Dendritic cell treated with granulocyte-macrophage colony-stimulating factor and Interleukin-4, amounts not matched to agents 40 ng/mL and 50 ng/mL, for 4 days (primary cell): ENCODE data around the gene TBC1D24.

ENCODE experiments used
- H3K27ac Mint-ChIP-seq: one replicate; pipeline ENCODE4 v1.8.0; 2022; ENCODE audit warnings: mild to moderate bottlenecking, mixed read lengths
- H3K27me3 Mint-ChIP-seq: one replicate; pipeline ENCODE4 v1.8.0; 2022; ENCODE audit warnings: mild to moderate bottlenecking, mixed read lengths
- H3K36me3 Mint-ChIP-seq: one replicate; pipeline ENCODE4 v1.8.0; 2022; ENCODE audit warnings: low read depth, mixed read lengths
- H3K4me1 Mint-ChIP-seq: one replicate; pipeline ENCODE4 v1.8.0; 2022; ENCODE audit warnings: low read depth, mixed read lengths
- H3K4me3 Mint-ChIP-seq: one replicate; pipeline ENCODE4 v1.8.0; 2022; ENCODE audit warnings: mild to moderate bottlenecking, moderate library complexity, mixed read lengths
- H3K9me3 Mint-ChIP-seq: one replicate; pipeline ENCODE4 v1.8.0; 2022; ENCODE audit warnings: mixed read lengths
- intact Hi-C: fragments of 100-400 bp; cut with micrococcal nuclease; formaldehyde crosslinking; loops from one replicate; pipeline ENCODE4 v1.15.0; 2022

TBC1D24 gene

DNA sequence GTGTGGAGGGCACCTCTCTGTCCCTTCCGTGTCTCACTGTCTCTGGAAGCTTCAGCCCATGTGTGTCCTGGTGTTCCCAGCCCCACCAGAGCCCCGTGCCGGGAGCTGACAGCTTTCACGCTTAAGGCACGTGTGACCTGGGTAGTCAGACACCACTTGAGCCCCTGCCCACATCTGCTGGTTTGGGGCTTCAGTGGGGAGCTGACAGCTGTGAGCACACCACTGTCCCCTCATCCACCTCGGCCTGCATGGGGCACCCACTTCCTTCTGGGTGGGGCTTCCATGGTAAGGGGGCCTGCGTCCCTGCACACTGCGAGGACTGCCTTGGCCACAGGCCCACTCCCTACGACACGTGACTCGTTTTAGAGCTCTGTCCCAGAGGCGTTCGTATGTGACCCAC lies 17.7 kb upstream of the TBC1D24 start:
- H3K36me3 Mint-ChIP-seq = peaks cover 44% of the 10 kb centered on the region
- H3K4me1 Mint-ChIP-seq = peaks cover 7% of the 10 kb centered on the region
- intact Hi-C loops = no loop called here
- no peaks in the 10 kb centered on the region for H3K9me3 Mint-ChIP-seq
- H3K27ac Mint-ChIP-seq = no peak overlapping the region
- no peak overlapping the region for H3K4me3 Mint-ChIP-seq
- peaks cover 2% of the 10 kb centered on the region for H3K27me3 Mint-ChIP-seq

DNA sequence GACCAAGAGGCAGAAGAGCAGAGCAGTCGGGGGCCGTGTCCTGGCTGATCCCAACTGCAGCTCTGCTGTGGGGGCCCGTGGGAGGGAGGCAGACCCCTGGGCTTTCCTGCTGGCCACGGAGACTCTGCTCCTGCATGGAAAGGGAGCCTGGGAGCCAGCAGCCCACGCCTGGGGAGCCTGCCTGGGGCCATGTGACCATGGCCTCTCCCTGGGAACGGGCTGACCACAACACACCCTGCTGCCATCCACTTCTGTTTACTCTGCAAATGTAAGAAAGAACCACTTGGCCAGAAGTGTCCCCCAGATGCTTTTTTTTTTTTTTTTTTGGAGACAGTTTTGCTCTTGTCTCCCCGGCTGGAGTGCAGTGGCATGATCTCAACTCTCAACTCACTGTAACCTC lies 17.0 kb upstream of the TBC1D24 start:
- H3K4me3 Mint-ChIP-seq = no peak overlapping the region
- H3K27ac Mint-ChIP-seq = no peak overlapping the region
- peaks cover 7% of the 10 kb centered on the region for H3K4me1 Mint-ChIP-seq
- H3K9me3 Mint-ChIP-seq = no peaks in the 10 kb centered on the region
- H3K36me3 Mint-ChIP-seq = peaks cover 39% of the 10 kb centered on the region
- intact Hi-C loops = no loop called here
- peaks cover 2% of the 10 kb centered on the region for H3K27me3 Mint-ChIP-seq

DNA sequence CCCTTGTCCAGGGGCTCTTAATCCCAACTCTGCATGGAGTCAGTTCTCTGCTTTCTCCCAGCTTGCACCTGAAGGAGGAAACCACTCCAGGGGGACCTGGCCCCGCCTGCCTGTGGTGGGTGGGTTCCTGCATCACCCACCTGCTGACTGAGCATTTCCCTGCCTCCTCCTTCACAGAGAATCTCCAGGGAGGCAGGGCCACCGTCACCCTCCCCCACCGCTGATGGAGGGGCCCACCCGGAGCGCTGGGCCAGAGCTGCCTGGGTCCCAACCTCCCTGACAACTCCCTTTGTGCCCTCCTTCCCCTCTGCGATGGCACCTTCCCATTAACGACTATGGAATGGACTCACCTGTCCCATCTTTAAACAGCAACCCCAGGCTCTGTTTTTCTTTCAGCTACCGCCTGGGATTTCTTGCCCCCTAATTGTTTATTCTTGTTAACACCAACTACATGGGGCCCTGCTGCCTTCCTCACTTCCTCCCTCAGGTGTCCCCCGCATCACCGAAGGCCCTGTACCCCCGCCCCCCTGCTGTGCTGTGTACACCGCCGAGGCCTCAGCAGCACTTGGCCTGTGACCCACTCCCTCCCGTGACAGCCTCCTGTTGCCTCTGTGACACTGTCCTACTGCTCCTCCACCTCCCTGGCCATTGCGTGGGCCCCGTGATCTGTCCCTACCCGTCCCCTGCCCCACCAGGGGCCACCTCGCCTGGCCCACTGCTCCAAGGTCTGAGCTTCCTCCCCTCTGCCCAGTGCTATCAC lies 15.9 kb upstream of the TBC1D24 start:
- Mint-ChIP-seq H3K27me3 (peaks cover 2% of the 10 kb centered on the region), H3K4me1 (peaks cover 15% of the 10 kb centered on the region), H3K36me3 (peaks cover 30% of the 10 kb centered on the region), H3K27ac (peak overlapping the region; percentile 23), H3K4me3 (peak overlapping the region; percentile 87), H3K9me3 (no peaks in the 10 kb centered on the region)
- intact Hi-C loops = no loop called here

GRCh38 chr16:2459647-2460390 lies 15.1 kb upstream of the TBC1D24 start, which contains the start of gene TEDC2:
TEDC2 (plus strand) TSS chr16:2460109; CDS start chr16:2460145, 36 bp downstream.
- Mint-ChIP-seq H3K27ac (peak within 1 kb of the TSS; percentile 23), H3K4me3 (peak within 1 kb of the TSS; percentile 87), H3K4me1 (peaks cover 17% of the 10 kb centered on the region), H3K27me3 (peaks cover 2% of the 10 kb centered on the region), H3K9me3 (no peaks in the 10 kb centered on the region), H3K36me3 (peaks cover 25% of the 10 kb centered on the region)
- intact Hi-C loops = no loop called here

DNA sequence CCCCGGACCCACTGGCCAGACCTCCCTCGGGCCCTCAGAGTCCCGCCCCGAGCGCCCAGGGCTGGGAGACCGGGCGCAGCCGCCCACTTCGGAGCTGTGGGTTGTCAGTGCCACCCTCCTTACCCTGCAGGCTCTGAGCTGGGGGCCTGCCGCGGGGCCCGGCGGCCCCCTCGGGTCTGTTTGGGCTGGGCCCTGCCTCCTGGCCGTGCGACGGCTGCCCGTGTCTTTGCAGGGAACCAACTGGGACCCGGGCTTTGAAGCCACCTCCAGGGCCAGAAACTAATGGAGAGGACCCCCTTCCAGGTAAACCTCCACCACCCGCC lies 14.6 kb upstream of the TBC1D24 start:
- H3K27me3 Mint-ChIP-seq = peaks cover 2% of the 10 kb centered on the region
- H3K4me3 Mint-ChIP-seq = peak overlapping the region; percentile 87
- H3K4me1 Mint-ChIP-seq = peaks cover 17% of the 10 kb centered on the region
- H3K9me3 Mint-ChIP-seq = no peaks in the 10 kb centered on the region
- no peak overlapping the region for H3K27ac Mint-ChIP-seq
- intact Hi-C loops = no loop called here
- H3K36me3 Mint-ChIP-seq = peaks cover 20% of the 10 kb centered on the region

GRCh38 chr16:2460916-2461315 lies 14.0 kb upstream of the TBC1D24 start:
- intact Hi-C loops = no loop called here
- no peaks in the 10 kb centered on the region for H3K9me3 Mint-ChIP-seq
- H3K27ac Mint-ChIP-seq = no peak overlapping the region
- peaks cover 14% of the 10 kb centered on the region for H3K36me3 Mint-ChIP-seq
- H3K4me3 Mint-ChIP-seq = no peak overlapping the region
- peaks cover 3% of the 10 kb centered on the region for H3K27me3 Mint-ChIP-seq
- peaks cover 17% of the 10 kb centered on the region for H3K4me1 Mint-ChIP-seq

- Mint-ChIP-seq H3K9me3 (no peaks in the 10 kb centered on the region), H3K4me1 (peaks cover 17% of the 10 kb centered on the region), H3K27me3 (peaks cover 16% of the 10 kb centered on the region), H3K36me3 (peaks cover under 1% of the 10 kb centered on the region), H3K4me3 (no peak overlapping the region), H3K27ac (no peak overlapping the region)
- intact Hi-C loops = no loop called here
Observed at GRCh38 chr16:2462031-2462866, 12.7 kb upstream of the TBC1D24 start.

DNA sequence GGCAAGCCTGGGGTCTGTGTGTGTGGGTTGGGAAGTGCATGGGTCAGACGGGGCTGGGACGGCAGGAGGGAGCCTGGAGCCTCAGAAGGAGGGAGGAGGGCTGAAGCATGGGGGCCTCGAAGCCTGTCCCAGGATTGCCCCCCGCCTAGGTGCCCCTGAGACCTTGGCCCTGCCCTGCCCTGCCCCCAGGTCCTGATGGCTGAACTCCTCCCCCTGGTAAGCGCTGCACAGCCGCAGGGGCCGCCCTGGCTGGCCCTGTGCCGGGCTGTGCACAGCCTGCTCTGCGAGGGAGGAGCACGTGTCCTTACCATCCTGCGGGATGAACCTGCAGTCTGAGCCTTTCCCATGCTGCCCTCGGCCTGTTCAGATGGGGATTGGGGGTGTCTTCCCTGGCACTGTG lies 10.6 kb upstream of the TBC1D24 start:
- H3K27me3 Mint-ChIP-seq = peaks cover 33% of the 10 kb centered on the region
- H3K9me3 Mint-ChIP-seq = no peaks in the 10 kb centered on the region
- H3K4me3 Mint-ChIP-seq = no peak overlapping the region
- no peak overlapping the region for H3K27ac Mint-ChIP-seq
- intact Hi-C loops = no loop called here
- H3K36me3 Mint-ChIP-seq = no peaks in the 10 kb centered on the region
- peaks cover 29% of the 10 kb centered on the region for H3K4me1 Mint-ChIP-seq

GRCh38 chr16:2465653-2466415 lies 9.1 kb upstream of the TBC1D24 start:
- peaks cover 35% of the 10 kb centered on the region for H3K4me1 Mint-ChIP-seq

GRCh38 chr16:2466667-2467527 lies 8.0 kb upstream of the TBC1D24 start:
- Mint-ChIP-seq H3K27ac (no peak overlapping the region), H3K9me3 (no peaks in the 10 kb centered on the region), H3K36me3 (no peaks in the 10 kb centered on the region), H3K4me3 (no peak overlapping the region), H3K27me3 (peaks cover 49% of the 10 kb centered on the region), H3K4me1 (peaks cover 38% of the 10 kb centered on the region)
- intact Hi-C loops = no loop called here

More at GRCh38 chr16:2465653-2466415, 9.1 kb upstream of the TBC1D24 start:
- Mint-ChIP-seq H3K27ac (peak overlapping the region; percentile 4), H3K36me3 (no peaks in the 10 kb centered on the region), H3K9me3 (no peaks in the 10 kb centered on the region), H3K4me3 (no peak overlapping the region), H3K27me3 (peaks cover 46% of the 10 kb centered on the region)
- intact Hi-C loops = no loop called here

GRCh38 chr16:2467528-2468232 lies 7.2 kb upstream of the TBC1D24 start:
- no peaks in the 10 kb centered on the region for H3K36me3 Mint-ChIP-seq
- H3K4me3 Mint-ChIP-seq = peak overlapping the region; percentile 70
- H3K9me3 Mint-ChIP-seq = no peaks in the 10 kb centered on the region
- intact Hi-C loops = no loop called here
- H3K27me3 Mint-ChIP-seq = peaks cover 57% of the 10 kb centered on the region
- H3K27ac Mint-ChIP-seq = no peak overlapping the region
- peaks cover 42% of the 10 kb centered on the region for H3K4me1 Mint-ChIP-seq

- no peaks in the 10 kb centered on the region for H3K9me3 Mint-ChIP-seq
- peaks cover 63% of the 10 kb centered on the region for H3K27me3 Mint-ChIP-seq
- H3K4me3 Mint-ChIP-seq = peak overlapping the region; percentile 70
- H3K36me3 Mint-ChIP-seq = no peaks in the 10 kb centered on the region
- H3K27ac Mint-ChIP-seq = no peak overlapping the region
- intact Hi-C loops = no loop called here
- H3K4me1 Mint-ChIP-seq = peaks cover 48% of the 10 kb centered on the region
Observed at GRCh38 chr16:2468233-2468724, 6.6 kb upstream of the TBC1D24 start.
